PC-3 (cell line): Measurements from ENCODE around the gene AJAP1. TPM values are rescaled to one million over a fixed set of nuclear protein-coding genes. Genes with fewer than 3 reads are reported as not detected.

Experiments
- ATAC-seq: fragments of 200-7000 bp; cut with Tn5 transposase; 2 replicates; pipeline ENCODE4 v1.9.1; 2020; ENCODE audit warnings: mild to moderate bottlenecking, moderate library complexity
- BruUV-seq: library from RNA; stranded (reverse); fragments of 400-500 nt; replicated peaks from 2 replicates; lab custom pipeline; 2021; lab: Mats Ljungman, UMichigan
- CTCF ChIA-PET: fragments of 300-600 bp; sonication (Branson Sonifier 250); formaldehyde crosslinking; loops from one replicate; lab custom pipeline; 2022; ENCODE audit warnings: antibody characterized with exemption; lab: Charles Lee
- POLR2A ChIA-PET: fragments of 300-600 bp; sonication (Branson Sonifier 250); formaldehyde crosslinking; loops from one replicate; lab custom pipeline; 2022; ENCODE audit warnings: antibody characterized with exemption; ENCODE audit not compliant: unreplicated experiment; lab: Charles Lee
- DNase-seq: peaks from one replicate; pipeline ENCODE4 v3.0.0-alpha.2; 2015
- H2AFZ ChIP-seq: fragments of 300-600 bp; sonication (generic); 2 replicates; pipeline ENCODE4 v1.6.0; 2016; ENCODE audit warnings: antibody characterized with exemption, low read length
- H3F3A ChIP-seq: fragments of 300-600 bp; sonication (generic); one replicate; pipeline ENCODE4 v1.6.0; 2017; ENCODE audit warnings: antibody characterized with exemption, low read length, control low read depth, mild to moderate bottlenecking; ENCODE audit not compliant: unreplicated experiment
- H3K27ac ChIP-seq: fragments of 300-600 bp; sonication (generic); 2 replicates; pipeline ENCODE4 v1.5.1; 2016; ENCODE audit warnings: mild to moderate bottlenecking, low read length
- H3K27me3 ChIP-seq: fragments of 300-600 bp; sonication (generic); 2 replicates; pipeline ENCODE4 v1.6.1; 2016; ENCODE audit warnings: low read length, mixed read lengths
- H3K36me3 ChIP-seq: fragments of 300-600 bp; sonication (generic); 2 replicates; pipeline ENCODE4 v1.6.1; 2016; ENCODE audit warnings: low read depth, mixed run types, low read length, mixed read lengths
- H3K4me1 ChIP-seq: fragments of 300-600 bp; sonication (generic); 2 replicates; pipeline ENCODE4 v1.5.1; 2016; ENCODE audit warnings: low read length; ENCODE audit not compliant: insufficient read depth
- H3K4me2 ChIP-seq: fragments of 300-600 bp; sonication (generic); 2 replicates; pipeline ENCODE4 v1.6.0; 2016; ENCODE audit warnings: low read length
- H3K4me3 ChIP-seq: fragments of 300-600 bp; sonication (generic); 2 replicates; pipeline ENCODE4 v1.5.1; 2016; ENCODE audit warnings: mild to moderate bottlenecking, low read length, mixed read lengths
- H3K79me2 ChIP-seq: fragments of 300-600 bp; sonication (generic); 2 replicates; pipeline ENCODE4 v1.6.1; 2017; ENCODE audit warnings: low read length, mixed read lengths
- H3K9ac ChIP-seq: fragments of 300-600 bp; sonication (generic); 2 replicates; pipeline ENCODE4 v1.6.0; 2016; ENCODE audit warnings: mild to moderate bottlenecking, low read length
- H3K9me2 ChIP-seq: fragments of 300-600 bp; sonication (generic); replicated peaks from 2 replicates; pipeline ENCODE4 v1.6.1; 2016; ENCODE audit warnings: mixed run types, low read length, mixed read lengths
- H3K9me3 ChIP-seq: fragments of 300-600 bp; sonication (generic); 2 replicates; pipeline ENCODE4 v1.6.1; 2016; ENCODE audit warnings: low read length, mixed read lengths
- H4K20me1 ChIP-seq: fragments of 300-600 bp; sonication (generic); 2 replicates; pipeline ENCODE4 v1.6.1; 2016; ENCODE audit warnings: low read length, mixed read lengths
- CTCF ChIP-seq: fragments of 300-600 bp; sonication (generic); conservative IDR thresholded peaks from 2 replicates; pipeline ENCODE4 v1.5.1; 2017; ENCODE audit warnings: antibody characterized with exemption, low read depth, mild to moderate bottlenecking, low read length
- EZH2 ChIP-seq: fragments of 300-600 bp; sonication (generic); IDR thresholded peaks from one replicate; pipeline ENCODE4 v1.6.1; 2017; ENCODE audit warnings: antibody characterized with exemption, mild to moderate bottlenecking, low read length; ENCODE audit not compliant: unreplicated experiment
- EZH2phosphoT487 ChIP-seq: fragments of 300-600 bp; sonication (generic); IDR thresholded peaks from 2 replicates; pipeline ENCODE4 v1.6.1; 2018; ENCODE audit warnings: mild to moderate bottlenecking, antibody characterized with exemption, low read length, borderline replicate concordance
- intact Hi-C: fragments of 100-400 bp; cut with micrococcal nuclease; formaldehyde crosslinking; loops from 2 replicates; pipeline ENCODE4 v1.9.0; 2023
- total RNA-seq: library from RNA; depleted of rRNA; stranded (reverse); fragments of >200 nt; gene quantifications from 2 replicates; pipeline ENCODE4 v1.2.3, GENCODE V29; 2014

AJAP1 gene
- total RNA-seq, 1 experiment from 2014 or later = not detected

- no peak for DNase-seq
- no peak overlapping the region for H3K27ac ChIP-seq
- CTCF ChIA-PET = no interaction called here
- no peak overlapping the region for H3K9ac ChIP-seq
- H3K27me3 ChIP-seq = peaks cover 18% of the 10 kb centered on the region; the same call in 1 of the 2 replicates
- H3K36me3 ChIP-seq = no peaks in the 10 kb centered on the region
- no peaks in the 10 kb centered on the region for H3K9me2 ChIP-seq
- ATAC-seq = no peak
- no peaks in the 10 kb centered on the region for H3F3A ChIP-seq
- H3K4me2 ChIP-seq = no peak overlapping the region
- H3K4me1 ChIP-seq = no peaks in the 10 kb centered on the region
- peaks cover 4% of the 10 kb centered on the region; the same call in 1 of the 2 replicates for H3K9me3 ChIP-seq
- H3K79me2 ChIP-seq = no peaks in the 10 kb centered on the region
- BruUV-seq = no TSS peak
- TF ChIP-seq EZH2phosphoT487 (no peak), CTCF (no peak), EZH2 (no peak)
- no peak overlapping the region for H3K4me3 ChIP-seq
- POLR2A ChIA-PET = no interaction called here
- H4K20me1 ChIP-seq = no peaks in the 10 kb centered on the region
- intact Hi-C loops = no loop called here
- H2AFZ ChIP-seq = no peak overlapping the region
Observed at GRCh38 chr1:4700801-4701200, 46.4 kb downstream of the AJAP1 start.

- TF ChIP-seq EZH2 (no peak), CTCF (no peak), EZH2phosphoT487 (no peak)
- H3K9me2 ChIP-seq = no peaks in the 10 kb centered on the region
- peaks cover 5% of the 10 kb centered on the region; the same call in 1 of the 2 replicates for H3K9me3 ChIP-seq
- no TSS peak for BruUV-seq
- DNase-seq (no peak), ATAC-seq (no peak)
- H3K4me3 ChIP-seq = no peak overlapping the region
- no peaks in the 10 kb centered on the region for H3K4me1 ChIP-seq
- no peaks in the 10 kb centered on the region for H4K20me1 ChIP-seq
- H3K9ac ChIP-seq = no peak overlapping the region
- intact Hi-C loops = no loop called here
- no peaks in the 10 kb centered on the region for H3K36me3 ChIP-seq
- peaks cover 18% of the 10 kb centered on the region; the same call in 1 of the 2 replicates for H3K27me3 ChIP-seq
- CTCF ChIA-PET = no interaction called here
- POLR2A ChIA-PET = no interaction called here
- H3F3A ChIP-seq = no peaks in the 10 kb centered on the region
- H3K4me2 ChIP-seq = no peak overlapping the region
- no peak overlapping the region for H2AFZ ChIP-seq
- H3K27ac ChIP-seq = no peak overlapping the region
- no peaks in the 10 kb centered on the region for H3K79me2 ChIP-seq
Observed at GRCh38 chr1:4701276-4701675, 46.9 kb downstream of the AJAP1 start.

GRCh38 chr1:4702464-4702863, 48.1 kb downstream of the AJAP1 start:
- Histone ChIP-seq H3F3A (no peaks in the 10 kb centered on the region), H4K20me1 (no peaks in the 10 kb centered on the region), H3K4me3 (no peak overlapping the region), H3K79me2 (no peaks in the 10 kb centered on the region), H3K27ac (no peak overlapping the region), H3K4me1 (no peaks in the 10 kb centered on the region), H3K9me3 (peaks cover 5% of the 10 kb centered on the region; the same call in 1 of the 2 replicates), H2AFZ (no peak overlapping the region), H3K36me3 (no peaks in the 10 kb centered on the region), H3K9me2 (no peaks in the 10 kb centered on the region), H3K4me2 (no peak overlapping the region), H3K9ac (no peak overlapping the region), H3K27me3 (peaks cover 21% of the 10 kb centered on the region; the same call in 1 of the 2 replicates)
- POLR2A ChIA-PET = no interaction called here
- intact Hi-C loops = no loop called here
- DNase-seq (no peak), ATAC-seq (no peak)
- CTCF ChIA-PET = no interaction called here
- no peak for TF ChIP-seq CTCF
- TF ChIP-seq EZH2 = no peak
- no peak for TF ChIP-seq EZH2phosphoT487
- no TSS peak for BruUV-seq
